ENCODE results near the gene TMEM143.

The TMEM143 gene

DNA sequence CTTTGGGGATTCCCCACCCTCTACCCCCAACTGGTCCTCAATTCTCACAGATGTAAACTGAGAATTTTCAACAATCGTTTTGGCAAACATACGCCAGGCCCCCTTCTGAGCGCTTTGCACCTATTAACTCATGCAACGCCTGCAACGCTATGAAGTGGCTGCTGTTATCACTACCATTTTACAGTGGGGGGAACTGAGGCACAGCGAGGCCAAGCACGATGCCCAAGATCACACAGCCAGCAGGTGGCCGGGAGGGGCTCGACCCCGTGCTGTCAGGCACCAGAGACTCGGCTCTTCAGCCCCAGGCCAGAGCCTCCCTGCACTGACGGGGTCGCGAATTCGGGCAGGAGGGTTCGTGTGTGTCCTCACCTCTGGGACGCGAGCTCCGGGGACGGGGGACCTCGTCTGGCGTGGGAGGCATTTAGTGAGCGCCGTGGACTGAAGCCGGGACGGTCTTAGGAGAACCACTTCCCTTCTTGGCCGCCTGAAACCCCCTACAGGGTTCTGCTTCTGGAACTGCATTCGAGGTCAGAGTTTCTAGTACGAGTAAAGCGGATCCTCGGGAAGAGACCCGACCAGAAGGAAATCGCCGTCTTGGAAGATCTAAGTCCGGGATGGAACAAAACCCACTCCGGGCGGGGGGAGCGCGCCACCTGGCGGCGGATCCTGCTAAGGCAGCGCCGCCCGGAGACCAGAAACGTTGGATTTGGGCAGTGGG lies 72.8 kb downstream of the TMEM143 start:
- no peak for DNase-seq

DNA sequence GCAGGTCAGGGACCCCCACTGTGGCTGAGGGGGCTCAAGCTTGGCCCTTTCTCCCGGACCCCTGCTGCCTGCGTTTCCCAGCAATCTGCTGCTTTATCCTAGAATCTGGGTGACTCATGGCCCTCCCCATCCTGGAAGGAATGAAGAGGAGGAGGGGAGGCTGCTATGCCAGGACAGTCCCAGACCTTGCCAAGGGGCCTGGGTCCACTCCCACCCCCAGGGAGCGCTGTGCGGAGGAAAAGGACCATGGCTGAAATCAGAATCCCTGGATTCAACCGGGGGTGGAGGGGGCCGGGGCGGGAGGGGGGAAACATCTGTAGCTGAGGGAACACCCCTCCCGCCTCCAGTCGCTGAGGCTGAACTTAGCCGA lies 73.4 kb downstream of the TMEM143 start:
- DNase-seq = no peak

DNA sequence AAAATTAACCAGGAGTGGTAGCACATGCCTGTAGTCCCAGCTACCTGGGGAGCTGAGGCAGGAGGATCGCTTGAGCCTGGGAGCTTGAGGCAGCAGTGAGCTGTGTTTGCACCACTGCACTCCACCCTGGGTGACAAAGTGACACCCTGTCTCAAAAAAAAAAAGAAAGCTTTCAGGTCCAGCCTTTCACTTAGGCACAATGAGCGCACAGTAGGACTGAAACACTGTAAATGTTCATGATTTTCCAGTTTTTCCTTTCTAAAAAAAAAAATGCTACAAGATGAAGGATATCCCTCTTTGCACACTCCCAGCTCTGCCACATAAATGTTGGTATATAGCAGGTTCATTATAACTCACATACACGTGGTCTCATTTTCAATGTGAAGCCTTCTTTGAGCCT lies 76.0 kb downstream of the TMEM143 start:
- DNase-seq = no peak

GRCh38 chr19:48284896-48285295 lies 78.8 kb downstream of the TMEM143 start:
- no peak for DNase-seq

DNA sequence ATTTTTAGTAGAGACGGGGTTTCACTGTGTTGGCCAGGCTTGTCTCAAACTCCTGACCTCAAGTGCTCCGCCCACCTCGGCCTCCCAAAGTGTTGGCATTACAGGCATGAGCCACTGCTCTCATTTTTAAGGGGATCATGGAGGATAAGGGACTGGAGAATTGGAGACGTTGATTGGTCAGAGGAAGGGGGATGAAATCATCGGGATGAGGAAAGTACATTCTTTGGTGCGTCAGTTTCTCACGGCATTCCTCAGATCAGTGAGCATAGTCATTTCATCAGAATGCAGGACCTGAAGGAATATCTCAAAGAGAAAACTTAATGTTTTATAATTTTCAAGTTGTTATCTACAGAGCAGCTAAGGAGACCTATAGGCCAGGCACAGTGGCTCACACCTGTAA lies 79.8 kb downstream of the TMEM143 start:
- DNase-seq = no peak
